Mononuclear cell (primary cell): ENCODE measurements around the gene BRD9. TPM values are rescaled to one million over a fixed set of nuclear protein-coding genes. Genes with fewer than 3 reads are reported as not detected.
"Not testable (repeated sequence)": the region's sequence is repeated elsewhere in the genome, so short reads cannot be mapped to it uniquely, and the experiment has no call there.

ENCODE experiments used
- H3K27me3 ChIP-seq: 2 replicates; pipeline ENCODE4 v1.6.0; 2011; ENCODE audit warnings: low read length, control low read depth; ENCODE audit not compliant: insufficient read depth
- H3K4me1 ChIP-seq: 2 replicates; pipeline ENCODE4 v1.5.1; 2011; ENCODE audit warnings: mild to moderate bottlenecking, low read length, control low read depth; ENCODE audit not compliant: insufficient read depth
- H3K4me3 ChIP-seq: 2 replicates; pipeline ENCODE4 v1.5.1; 2011; ENCODE audit warnings: mild to moderate bottlenecking, low read length, moderate library complexity
- H3K9me3 ChIP-seq: 2 replicates; pipeline ENCODE4 v1.5.1; 2011; ENCODE audit warnings: low read depth, mild to moderate bottlenecking, control low read depth, low read length
- total RNA-seq: library from RNA; depleted of rRNA; stranded (reverse); fragments of >200 nt; gene quantifications from one replicate; pipeline ENCODE4 v1.2.3, GENCODE V29; 2012

The BRD9 gene
- total RNA-seq, 1 donor = 30.7 TPM

DNA sequence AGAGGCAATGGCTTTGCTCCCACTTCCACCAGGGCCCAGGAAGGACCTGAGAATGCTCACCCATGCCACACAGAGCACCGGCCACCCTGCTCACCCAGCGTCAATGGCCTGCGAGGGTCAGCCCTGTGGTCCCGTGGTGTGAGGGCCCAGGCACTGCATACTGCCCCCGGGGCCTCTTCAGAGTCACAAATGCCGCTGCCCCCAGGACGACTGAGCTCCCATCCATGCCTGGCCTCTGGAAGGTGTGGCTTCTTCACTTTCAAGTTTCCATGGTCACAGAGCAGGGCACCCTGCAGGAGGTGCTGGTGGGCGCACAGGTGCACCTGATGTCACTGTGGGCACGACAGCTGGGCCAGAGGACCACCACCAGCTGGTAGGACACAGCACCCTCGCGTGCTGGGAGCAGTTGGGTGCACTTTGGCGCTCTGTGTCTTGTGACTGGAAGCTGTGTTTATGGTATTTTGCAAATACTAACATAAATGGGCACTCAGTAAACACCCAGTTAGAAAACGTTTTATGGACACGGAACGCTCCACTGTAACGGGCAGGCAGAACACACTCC lies 29.3 kb downstream of the BRD9 start:
- Histone ChIP-seq H3K27me3 (no peaks in the 10 kb centered on the region), H3K4me1 (no peaks in the 10 kb centered on the region), H3K4me3 (no peak overlapping the region), H3K9me3 (no peaks in the 10 kb centered on the region)

DNA sequence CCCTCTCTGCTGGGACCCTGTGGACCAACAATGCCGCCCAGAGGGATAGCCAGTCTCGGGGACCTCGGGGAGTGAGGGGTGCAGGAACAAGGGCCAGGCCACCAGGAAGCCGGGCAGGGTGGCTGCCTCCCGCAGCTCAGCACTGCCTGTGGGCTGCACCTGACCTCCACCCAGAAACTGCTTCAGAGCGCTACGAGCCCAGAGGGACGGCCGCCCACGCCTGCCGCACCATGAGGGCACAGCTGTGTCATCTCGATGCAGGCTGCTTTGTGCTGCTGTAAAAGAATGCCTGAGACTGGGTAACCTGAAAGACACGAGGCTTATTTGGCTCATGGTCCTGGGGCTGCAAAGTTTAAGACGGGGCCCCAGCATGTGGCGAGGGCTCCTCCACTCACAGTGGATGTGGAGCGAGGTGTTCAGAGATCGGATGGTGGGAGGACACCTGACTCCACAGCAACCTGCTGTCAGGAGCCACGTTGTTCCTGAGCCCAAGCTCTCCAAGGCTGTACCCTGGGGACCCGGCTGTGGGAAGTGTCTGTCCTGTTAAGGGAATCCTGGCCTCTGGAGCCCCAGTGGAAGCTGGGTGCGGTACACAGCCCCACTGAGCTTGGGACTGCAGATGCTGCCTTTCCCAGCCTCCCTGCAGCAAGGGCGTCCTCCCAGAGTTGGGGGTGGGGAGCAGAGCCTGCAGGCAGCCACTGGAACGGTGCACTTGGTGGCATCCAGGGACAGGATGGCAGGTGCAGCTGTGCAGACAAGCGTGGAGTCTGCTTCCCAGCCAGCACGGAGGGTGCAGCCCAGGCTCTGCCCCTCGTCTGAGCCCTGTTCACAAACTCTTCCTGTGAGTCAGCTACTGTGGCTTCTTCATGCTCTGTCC lies 30.0 kb downstream of the BRD9 start:
- H3K4me3 ChIP-seq = no peak overlapping the region
- H3K4me1 ChIP-seq = no peaks in the 10 kb centered on the region
- no peaks in the 10 kb centered on the region for H3K9me3 ChIP-seq
- no peaks in the 10 kb centered on the region for H3K27me3 ChIP-seq

DNA sequence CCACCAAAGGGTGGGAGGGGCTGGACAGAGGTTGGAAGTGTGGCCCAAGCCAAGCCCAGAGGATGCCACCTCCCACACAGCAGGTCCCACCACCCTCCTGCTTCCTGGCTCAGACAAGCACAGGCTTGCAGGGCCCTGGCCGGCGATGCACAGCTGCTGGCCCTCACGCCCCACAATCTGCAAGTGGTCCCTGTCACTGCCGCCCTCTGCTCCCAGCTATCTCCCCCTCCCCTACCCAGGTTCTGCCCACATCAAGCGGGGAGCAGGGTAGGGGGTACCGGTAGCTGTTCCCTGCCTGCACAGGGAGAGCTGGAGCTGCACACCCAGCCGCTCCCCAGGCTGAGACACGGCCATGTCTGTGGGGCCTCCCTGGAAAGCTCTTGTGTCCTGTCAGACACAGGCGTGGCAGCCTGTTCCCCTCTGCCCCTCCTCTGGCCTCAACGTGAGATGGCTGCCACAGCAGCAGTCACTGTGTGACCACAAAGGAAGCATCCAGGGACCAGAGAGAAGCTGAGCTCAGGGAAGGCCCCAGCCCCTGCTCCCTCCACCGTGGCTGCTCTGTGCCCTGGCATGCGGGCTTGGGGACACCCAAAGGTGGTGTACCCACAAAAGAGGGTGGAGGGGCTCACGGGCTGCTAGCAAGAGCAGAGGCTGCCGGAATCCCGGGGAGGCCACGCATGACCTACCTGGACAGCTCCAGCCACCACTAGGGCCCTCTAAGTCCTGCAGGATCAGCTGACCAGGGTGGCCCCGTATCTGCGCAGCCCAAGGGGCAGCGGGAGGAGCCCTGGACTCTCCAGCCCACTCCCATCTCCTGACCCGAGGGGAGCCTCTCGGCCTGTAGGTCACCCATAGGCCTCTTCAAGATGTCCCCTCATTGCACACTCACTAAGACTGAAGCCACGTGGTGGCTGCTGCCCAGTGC lies 30.9 kb downstream of the BRD9 start:
- Histone ChIP-seq H3K27me3 (no peaks in the 10 kb centered on the region), H3K4me1 (no peaks in the 10 kb centered on the region), H3K4me3 (no peak overlapping the region), H3K9me3 (no peaks in the 10 kb centered on the region)

DNA sequence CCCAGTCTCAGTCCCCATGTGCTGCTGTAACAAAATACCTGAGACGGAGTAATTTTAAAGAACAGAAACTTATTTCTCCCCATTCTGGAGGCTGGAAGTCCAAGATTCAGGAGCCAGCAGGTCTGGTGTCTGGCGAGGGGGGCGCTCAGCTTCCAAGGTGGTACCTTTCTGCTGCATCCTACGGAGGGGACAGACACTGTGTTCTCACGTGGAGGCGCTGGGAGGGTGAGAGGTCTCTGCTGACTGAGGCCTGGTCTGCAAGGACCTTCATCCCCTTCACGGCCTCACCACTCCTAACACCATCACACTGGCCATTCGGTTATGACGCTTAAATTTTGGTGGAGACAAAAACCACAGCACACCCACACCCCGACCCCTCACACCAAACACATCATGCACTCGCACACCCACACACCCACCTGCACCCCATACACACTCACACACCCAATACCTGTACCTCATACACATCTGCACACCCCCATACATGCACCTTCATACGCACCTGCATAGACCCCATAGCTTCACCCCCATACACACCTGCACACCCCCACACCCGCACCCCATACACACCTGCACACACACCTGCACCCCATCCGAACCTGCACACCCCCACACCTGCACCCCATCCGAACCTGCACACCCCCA lies 32.0 kb downstream of the BRD9 start:
- H3K4me3 ChIP-seq = no peak overlapping the region
- H3K27me3 ChIP-seq = no peaks in the 10 kb centered on the region
- H3K4me1 ChIP-seq = no peaks in the 10 kb centered on the region

DNA sequence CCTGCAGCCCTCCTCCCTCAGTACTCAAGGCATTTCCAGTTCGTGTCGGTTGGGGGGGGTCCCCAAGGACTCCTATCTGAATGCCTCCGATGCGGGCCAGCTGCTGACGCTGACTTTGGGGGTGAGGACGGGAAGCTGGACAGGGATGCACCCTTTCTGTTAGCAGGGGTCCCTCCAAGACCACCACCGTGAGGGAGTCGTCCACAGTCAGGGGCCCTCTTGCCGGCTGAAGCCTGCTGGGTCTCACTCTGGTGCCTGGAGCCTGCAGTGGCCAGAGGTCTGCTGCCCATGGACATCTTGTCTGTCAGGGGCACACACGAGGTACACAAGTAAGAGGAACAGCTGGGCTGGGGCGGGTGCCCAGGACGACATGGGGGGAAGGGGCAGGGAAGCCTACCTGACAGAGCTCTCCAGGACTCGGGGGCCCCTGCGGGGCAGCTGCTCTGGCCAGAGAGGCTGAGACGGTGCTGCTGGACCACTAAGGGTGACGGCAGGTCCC lies 32.8 kb downstream of the BRD9 start:
- Histone ChIP-seq H3K4me3 (no peak overlapping the region), H3K27me3 (no peaks in the 10 kb centered on the region), H3K4me1 (no peaks in the 10 kb centered on the region), H3K9me3 (no peaks in the 10 kb centered on the region)

More for the DNA sequence above, 32.0 kb downstream of the BRD9 start:
- H3K9me3 ChIP-seq = no peaks in the 10 kb centered on the region

DNA sequence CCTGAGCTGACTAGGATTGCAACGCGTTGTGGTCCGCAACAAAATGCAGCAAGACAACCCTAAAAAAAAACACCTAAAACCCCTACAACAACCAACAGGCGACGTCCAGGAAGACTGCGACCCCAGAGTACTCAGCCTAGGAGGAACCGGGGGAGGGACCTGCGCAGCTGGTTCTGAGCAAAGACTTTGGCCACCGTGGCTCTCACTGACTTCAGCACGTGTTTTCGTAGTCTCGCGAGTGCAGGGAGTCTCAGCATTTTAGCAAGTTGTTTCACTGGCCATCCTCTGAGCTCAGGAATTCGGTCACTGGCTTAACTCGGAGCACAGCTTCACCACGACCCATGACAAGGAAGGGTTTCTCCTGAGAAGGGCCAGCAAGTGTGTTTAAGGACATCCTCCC lies 33.2 kb downstream of the BRD9 start:
- H3K27me3 ChIP-seq = no peaks in the 10 kb centered on the region
- no peaks in the 10 kb centered on the region for H3K9me3 ChIP-seq
- no peaks in the 10 kb centered on the region for H3K4me1 ChIP-seq
- no peak overlapping the region for H3K4me3 ChIP-seq

DNA sequence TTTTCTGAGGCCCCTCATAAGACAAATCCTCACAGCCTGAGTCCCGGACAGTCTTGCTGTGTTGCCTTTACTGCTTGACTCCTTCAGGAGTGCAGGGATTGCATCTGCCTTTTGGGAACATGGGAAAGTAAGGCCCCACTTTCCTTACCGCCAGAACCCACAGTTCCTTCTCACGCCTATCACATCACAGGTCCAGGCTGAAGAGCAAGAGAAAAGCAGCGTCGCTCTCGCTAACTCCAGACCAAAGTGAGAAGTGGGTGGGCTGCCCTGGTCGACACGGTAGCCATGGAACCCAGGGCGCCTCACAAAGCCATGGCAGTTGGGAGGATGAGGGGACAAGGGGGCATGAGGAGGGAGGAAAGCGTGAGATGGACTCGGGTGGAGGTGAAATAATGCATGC lies 33.9 kb downstream of the BRD9 start:
- Histone ChIP-seq H3K9me3 (no peaks in the 10 kb centered on the region), H3K4me3 (no peak overlapping the region), H3K4me1 (no peaks in the 10 kb centered on the region), H3K27me3 (no peaks in the 10 kb centered on the region)

DNA sequence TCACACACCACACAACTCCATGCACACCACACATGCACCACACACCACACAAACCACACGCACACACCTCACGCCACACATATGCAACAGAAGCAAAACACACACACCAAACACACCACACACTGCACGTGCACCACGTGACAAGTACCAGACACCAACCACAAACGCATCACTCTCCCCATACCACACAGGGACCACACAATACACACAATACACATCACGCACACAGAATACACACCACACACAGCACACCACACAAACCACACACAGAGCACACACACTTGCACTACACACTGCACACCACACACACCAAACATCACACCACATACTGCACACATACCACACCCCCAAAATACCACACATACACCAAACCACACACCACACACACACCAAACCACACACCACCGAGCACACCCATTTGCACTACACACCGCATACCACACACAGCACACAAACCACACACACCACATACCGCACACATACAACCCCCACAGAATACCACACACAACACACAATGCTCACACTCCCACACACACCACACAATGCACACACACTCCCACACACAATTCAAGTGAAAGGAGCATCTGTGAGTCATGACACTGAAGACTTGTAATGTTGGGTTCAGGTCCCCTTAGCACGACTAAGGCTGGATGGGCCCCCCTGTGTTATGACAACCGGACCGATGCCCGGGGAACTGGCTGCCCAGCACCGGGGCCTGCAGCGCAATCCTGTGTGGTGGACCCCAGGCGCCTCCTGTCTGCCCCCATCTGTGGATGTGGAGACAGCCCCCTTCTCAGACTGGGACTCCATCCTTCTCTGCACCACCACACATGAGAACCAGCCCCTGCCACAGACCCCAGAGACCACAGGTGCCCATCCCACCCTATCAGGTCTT lies 35.8 kb downstream of the BRD9 start:
- Histone ChIP-seq H3K9me3 (no peaks in the 10 kb centered on the region), H3K4me3 (no peak overlapping the region), H3K27me3 (no peaks in the 10 kb centered on the region), H3K4me1 (no peaks in the 10 kb centered on the region)

DNA sequence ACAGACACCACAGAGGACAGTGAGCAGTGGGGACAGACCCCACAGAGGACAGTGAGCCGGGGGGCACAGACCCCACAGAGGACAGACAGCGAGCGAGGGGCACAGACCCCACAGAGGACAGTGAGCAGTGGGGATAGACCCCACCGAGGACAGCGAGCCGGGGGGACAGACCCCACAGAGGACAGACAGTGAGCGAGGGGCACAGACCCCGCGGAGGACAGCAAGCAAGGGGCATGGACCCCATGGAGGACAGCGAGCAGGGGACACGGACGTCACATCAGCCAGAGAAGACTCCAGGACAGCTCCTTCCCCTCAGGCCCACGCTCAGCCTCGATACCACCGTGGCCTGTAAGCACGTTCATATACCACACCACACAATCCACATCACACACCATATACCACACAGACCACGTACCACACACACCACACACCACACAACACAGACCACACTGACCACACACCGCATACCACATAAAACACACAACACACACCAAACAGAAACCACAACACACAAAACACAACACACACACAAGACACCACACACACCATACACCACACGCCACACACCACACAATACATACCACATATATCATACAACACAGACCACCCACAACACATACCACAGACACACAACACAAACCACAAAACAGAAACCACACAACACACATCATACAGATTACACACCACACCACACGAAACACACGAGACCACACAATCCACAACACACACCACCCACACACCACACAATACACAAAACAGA lies 36.6 kb downstream of the BRD9 start:
- no peaks in the 10 kb centered on the region for H3K4me1 ChIP-seq
- no peaks in the 10 kb centered on the region for H3K27me3 ChIP-seq
- no peak overlapping the region for H3K4me3 ChIP-seq
- no peaks in the 10 kb centered on the region for H3K9me3 ChIP-seq

DNA sequence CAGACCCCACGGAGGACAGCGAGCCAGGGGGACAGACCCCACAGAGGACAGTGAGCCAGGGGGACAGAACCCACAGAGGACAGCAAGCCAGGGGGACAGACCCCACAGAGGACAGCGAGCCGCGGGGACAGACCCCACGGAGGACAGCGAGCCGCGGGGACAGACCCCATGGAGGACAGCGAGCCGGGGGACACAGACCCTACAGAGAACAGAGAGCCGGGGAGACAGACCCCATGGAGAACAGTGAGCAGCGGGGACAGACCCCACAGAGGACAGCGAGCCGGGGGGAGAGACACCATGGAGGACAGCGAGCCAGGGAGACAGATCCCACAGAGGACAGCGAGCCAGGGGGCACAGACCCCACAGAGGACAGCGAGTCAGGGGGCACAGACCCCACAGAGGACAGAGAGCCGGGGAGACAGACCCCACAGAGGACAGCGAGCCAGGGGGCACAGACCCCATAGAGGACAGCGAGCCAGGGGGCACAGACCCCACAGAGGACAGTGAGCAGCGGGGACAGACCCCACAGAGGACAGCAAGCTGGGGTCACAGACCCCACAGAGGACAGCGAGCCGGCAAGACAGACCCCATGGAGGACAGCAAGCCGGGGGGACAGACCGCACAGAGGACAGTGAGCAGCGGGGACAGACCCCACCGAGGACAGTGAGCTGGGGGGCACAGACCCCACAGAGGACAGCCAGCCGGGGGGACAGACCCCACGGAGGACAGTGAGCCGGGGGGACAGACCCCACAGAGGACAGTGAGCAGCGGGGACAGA lies 37.4 kb downstream of the BRD9 start:
- no peaks in the 10 kb centered on the region for H3K27me3 ChIP-seq
- no peaks in the 10 kb centered on the region for H3K4me1 ChIP-seq
- no peaks in the 10 kb centered on the region for H3K9me3 ChIP-seq
- no peak overlapping the region for H3K4me3 ChIP-seq

DNA sequence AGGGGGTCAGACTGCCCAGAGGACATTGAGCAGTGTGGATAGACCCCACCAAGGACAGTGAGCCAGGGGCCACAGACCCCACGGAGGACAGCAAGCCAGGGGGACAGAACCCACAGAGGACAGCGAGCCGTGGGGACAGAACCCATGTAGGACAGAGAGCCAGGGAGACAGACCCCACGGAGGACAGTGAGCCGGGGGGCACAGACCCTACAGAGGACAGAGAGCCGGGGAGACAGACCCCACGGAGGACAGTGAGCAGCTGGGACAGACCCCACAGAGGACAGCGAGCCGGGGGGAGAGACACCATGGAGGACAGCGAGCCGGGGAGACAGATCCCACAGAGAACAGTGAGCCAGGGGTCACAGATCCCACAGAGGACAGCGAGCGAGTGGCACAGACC lies 38.4 kb downstream of the BRD9 start:
- H3K4me3 ChIP-seq = no peak overlapping the region
- no peaks in the 10 kb centered on the region for H3K4me1 ChIP-seq
- H3K27me3 ChIP-seq = no peaks in the 10 kb centered on the region
- no peaks in the 10 kb centered on the region for H3K9me3 ChIP-seq

DNA sequence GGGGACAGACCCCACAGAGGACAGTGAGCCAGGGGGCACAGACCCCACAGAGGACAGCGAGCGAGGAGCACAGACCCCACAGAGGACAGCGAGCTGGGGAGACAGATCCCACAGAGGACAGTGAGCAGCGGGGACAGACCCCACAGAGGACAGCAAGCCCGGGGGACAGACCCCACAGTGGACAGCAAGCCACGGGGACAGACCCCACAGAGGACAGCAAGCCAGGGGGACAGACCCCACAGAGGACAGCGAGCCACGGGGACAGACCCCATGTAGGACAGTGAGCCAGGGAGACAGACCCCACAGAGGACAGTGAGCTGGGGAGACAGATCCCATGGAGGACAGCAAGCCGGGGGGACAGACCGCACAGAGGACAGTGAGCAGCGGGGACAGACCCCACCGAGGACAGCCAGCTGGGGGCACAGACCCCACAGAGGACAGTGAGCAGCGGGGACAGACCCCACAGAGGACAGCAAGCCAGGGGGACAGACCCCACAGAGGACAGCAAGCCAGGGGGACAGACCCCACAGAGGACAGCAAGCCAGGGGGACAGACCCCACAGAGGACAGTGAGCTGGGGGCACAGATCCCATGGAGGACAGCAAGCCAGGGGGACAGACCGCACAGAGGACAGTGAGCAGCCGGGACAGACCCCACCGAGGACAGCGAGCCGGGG lies 39.0 kb downstream of the BRD9 start:
- H3K4me3 ChIP-seq, H3K9me3 ChIP-seq, H3K27me3 ChIP-seq, H3K4me1 ChIP-seq: not testable (repeated sequence)
